HG03460 (cell line): ENCODE data around the gene DUSP8.

Experiments used
- ATAC-seq: cut with Tn5 transposase; IDR thresholded peaks from one replicate; pipeline ENCODE4 v1.9.1; 2021; ENCODE audit not compliant: unreplicated experiment

DUSP8 gene

GRCh38 chr11:1554981-1555712 lies 16.9 kb downstream of the DUSP8 start:
- ATAC-seq: no peak

GRCh38 chr11:1553808-1554594 lies 18.1 kb downstream of the DUSP8 start:
- ATAC-seq: no peak

GRCh38 chr11:1549338-1550330 lies 22.4 kb downstream of the DUSP8 start:
- ATAC-seq: no peak

- ATAC-seq: no peak
These were observed 23.6 kb downstream of the DUSP8 start for GRCh38 chr11:1548221-1549070.

- ATAC-seq: no peak
These were observed 24.5 kb downstream of the DUSP8 start for GRCh38 chr11:1547467-1548098.

GRCh38 chr11:1546536-1547466 lies 25.3 kb downstream of the DUSP8 start:
- no peak for ATAC-seq

- ATAC-seq: no peak
These were observed 26.0 kb downstream of the DUSP8 start for GRCh38 chr11:1546077-1546535.

- ATAC-seq: no peak
These were observed 26.6 kb downstream of the DUSP8 start for GRCh38 chr11:1545432-1545831.

- no peak for ATAC-seq
These were observed 27.5 kb downstream of the DUSP8 start for GRCh38 chr11:1544536-1544935.

GRCh38 chr11:1543606-1544263 lies 28.3 kb downstream of the DUSP8 start:
- no peak for ATAC-seq

- no peak for ATAC-seq
These were observed 29.8 kb downstream of the DUSP8 start for GRCh38 chr11:1542267-1542666.

GRCh38 chr11:1541474-1542204 lies 30.4 kb downstream of the DUSP8 start:
- no peak for ATAC-seq

- no peak for ATAC-seq
These were observed 32.0 kb downstream of the DUSP8 start for GRCh38 chr11:1540074-1540473.

GRCh38 chr11:1538153-1538552 lies 33.9 kb downstream of the DUSP8 start:
- no peak for ATAC-seq

- ATAC-seq: no peak
These were observed 35.8 kb downstream of the DUSP8 start for GRCh38 chr11:1536065-1536843.

- ATAC-seq: no peak
These were observed 37.4 kb downstream of the DUSP8 start for GRCh38 chr11:1534682-1535081.

GRCh38 chr11:1534171-1534570 lies 37.9 kb downstream of the DUSP8 start:
- ATAC-seq: no peak
